Activated T-helper 1 cell treated with anti-CD3 and anti-CD28 coated beads, Interleukin-2, amount 50 U/mL, for 16 hours (primary cell): ENCODE data around the gene APOF.
"Not testable (repeated sequence)": the region's sequence is repeated elsewhere in the genome, so short reads cannot be mapped to it uniquely, and the experiment has no call there.

Experiments
- DNase-seq, 2 donors: peaks; one replicate each; pipeline ENCODE4 v3.0.0-alpha.2; 2020; ENCODE audit warnings: low read depth in 1 of 2, low spot score in 1 of 2

APOF gene

GRCh38 chr12:56333197-56333678 is 29.4 kb downstream of the APOF start:
- no peak for DNase-seq

- DNase-seq: no peak
Observed at GRCh38 chr12:56332512-56333196, 30.0 kb downstream of the APOF start.

- no peak for DNase-seq
Observed at GRCh38 chr12:56330936-56331490, 31.6 kb downstream of the APOF start.

GRCh38 chr12:56326533-56326932 is 36.1 kb downstream of the APOF start:
- no peak for DNase-seq

DNA sequence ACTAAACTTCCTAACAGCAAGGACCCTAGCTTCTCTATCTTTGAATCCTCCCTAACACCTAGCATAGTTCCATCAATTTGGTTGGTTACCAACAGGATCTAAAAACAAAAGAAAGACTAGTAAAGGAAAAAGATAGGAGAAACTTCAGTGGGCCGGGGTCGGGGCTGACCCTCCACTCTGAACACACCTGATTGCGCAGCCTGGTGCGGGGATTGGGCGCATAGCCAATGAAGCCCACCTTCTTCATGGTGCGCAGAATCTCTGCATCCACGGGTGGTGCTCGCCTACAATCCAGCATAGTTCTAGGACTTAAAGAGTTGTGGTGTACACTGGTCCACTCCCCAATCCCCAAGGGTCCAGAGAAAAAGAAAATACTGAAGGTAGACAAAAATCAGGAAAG is 36.5 kb downstream of the APOF start:
- DNase-seq: no peak

DNA sequence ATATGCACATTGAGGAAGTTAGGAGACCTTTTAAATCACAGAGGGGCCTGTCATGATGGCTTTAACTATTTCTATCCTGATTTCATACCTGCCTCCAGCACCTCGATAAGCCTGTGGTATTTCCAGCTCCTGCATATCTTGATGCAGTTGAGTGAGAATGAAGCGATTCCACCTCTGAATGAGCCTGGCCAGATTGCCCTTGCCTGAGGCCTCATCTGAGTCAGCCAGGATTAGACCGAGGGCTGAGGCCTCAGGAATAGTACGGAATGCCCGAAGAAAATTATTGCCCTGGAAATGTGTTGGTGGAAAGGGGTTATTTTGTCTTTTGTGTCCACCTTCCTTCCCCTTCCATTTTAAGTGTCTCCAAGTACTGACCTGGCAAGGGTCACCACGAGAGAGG is 38.5 kb downstream of the APOF start:
- no peak for DNase-seq

- not testable (repeated sequence) for DNase-seq
Observed at GRCh38 chr12:56321610-56322009, 41.0 kb downstream of the APOF start.

GRCh38 chr12:56321027-56321426 is 41.6 kb downstream of the APOF start:
- no peak for DNase-seq

- no peak for DNase-seq
Observed at GRCh38 chr12:56317675-56318074, 45.0 kb downstream of the APOF start.

GRCh38 chr12:56315622-56316473 is 46.8 kb downstream of the APOF start, which contains the start of gene CNPY2:
Gene CNPY2 (minus strand): TSS chr12:56315988. CDS start chr12:56315217, 771 bp downstream.
- peak; percentile 81 to 83 for DNase-seq

GRCh38 chr12:56315249-56315621 is 47.4 kb downstream of the APOF start:
- no peak for DNase-seq

- DNase-seq: no peak
Observed at GRCh38 chr12:56311003-56311402, 51.7 kb downstream of the APOF start.
